HepG2 (cell line): ENCODE data around the gene ANAPC5. TPM values are rescaled to one million over a fixed set of nuclear protein-coding genes. Genes with fewer than 3 reads are reported as not detected.

Source experiments
- CREM ChIP-seq, 2 experiments: sonication (generic) in 1 of 2; formaldehyde crosslinking in 1 of 2; IDR thresholded peaks; 2 replicates each; pipeline versions ENCODE4 v1.4.0 to v1.6.1; 2016 to 2020; ENCODE audit warnings: antibody characterized with exemption in 1 of 2, mild to moderate bottlenecking in 1 of 2, missing genetic modification reagents in 1 of 2
- FOSL1 ChIP-seq: sonication (generic); formaldehyde crosslinking; IDR thresholded peaks from 2 replicates; pipeline ENCODE4 v1.9.0; 2021; ENCODE audit warnings: missing genetic modification reagents, borderline replicate concordance
- FOXP1 ChIP-seq, 2 experiments: fragments of 450-650 bp in 1 of 2; IDR thresholded peaks; 2 replicates each; pipeline ENCODE4 v1.6.1; 2017 to 2018; ENCODE audit warnings: antibody characterized with exemption in 1 of 2
- ZNF235 ChIP-seq: sonication (generic); formaldehyde crosslinking; IDR thresholded peaks from 2 replicates; pipeline ENCODE4 v1.8.1; 2023; ENCODE audit warnings: mild to moderate bottlenecking, missing genetic modification reagents, borderline replicate concordance
- ZNF253 ChIP-seq: sonication (generic); formaldehyde crosslinking; IDR thresholded peaks from 2 replicates; pipeline ENCODE4 v1.8.0; 2022; ENCODE audit warnings: mild to moderate bottlenecking, missing genetic modification reagents, borderline replicate concordance
- ZNF557 ChIP-seq: sonication (generic); formaldehyde crosslinking; IDR thresholded peaks from 2 replicates; pipeline ENCODE4 v1.4.0; 2020; ENCODE audit warnings: missing genetic modification reagents
- ZNF782 ChIP-seq: sonication (generic); formaldehyde crosslinking; IDR thresholded peaks from 2 replicates; pipeline ENCODE4 v1.4.0; 2020; ENCODE audit warnings: missing genetic modification reagents, mild to moderate bottlenecking, borderline replicate concordance
- ZNF878 ChIP-seq: sonication (generic); formaldehyde crosslinking; IDR thresholded peaks from 2 replicates; pipeline ENCODE4 v1.8.1; 2023; ENCODE audit warnings: mild to moderate bottlenecking, missing genetic modification reagents, moderate library complexity
- polyA plus RNA-seq, 8 experiments: library from polyadenylated mRNA; depleted of rRNA in 3 of 8; stranded (reverse) in 7 of 8; unstranded in 1 of 8; fragments of >200 nt; fragmentation: Illumina TruSeq in 4 of 8; extraction: Trizol in 4 of 8; gene quantifications; 2 replicates each; pipeline versions ENCODE4 v1.2.1 to v1.2.3, GENCODE V29; 2011 to 2016; ENCODE audit warnings: low read depth in 4 of 8, missing spikeins in 1 of 8, mixed read lengths in 1 of 8; ENCODE audit not compliant: insufficient read depth in 1 of 8
- total RNA-seq, 5 experiments: library from RNA; depleted of rRNA; stranded (reverse); fragments of >200 nt; fragmentation: Illumina TruSeq; extraction: Trizol; gene quantifications; 2 replicates each; pipeline ENCODE4 v1.2.3, GENCODE V29; 2016; ENCODE audit warnings: low read depth in 1 of 5
- TF ChIP-seq, protein P1 (sequence below): sonication (generic); formaldehyde crosslinking; IDR thresholded peaks from 2 replicates; pipeline ENCODE4 v1.9.0; 2022; ENCODE audit warnings: low read depth, missing genetic modification reagents
- TF ChIP-seq, protein P2 (sequence below): sonication (generic); formaldehyde crosslinking; IDR thresholded peaks from 2 replicates; pipeline ENCODE4 v1.5.0; 2020; ENCODE audit warnings: mild to moderate bottlenecking, missing genetic modification reagents
- TF ChIP-seq, protein P3 (sequence below): IDR thresholded peaks from 2 replicates; pipeline ENCODE4 v1.6.1; 2016; ENCODE audit warnings: missing compliant biosample characterization, missing genetic modification reagents, borderline replicate concordance
- TF ChIP-seq, protein P4 (sequence below): sonication (generic); formaldehyde crosslinking; conservative IDR thresholded peaks from 2 replicates; pipeline ENCODE4 v1.4.0; 2020; ENCODE audit warnings: missing genetic modification reagents
- TF ChIP-seq, protein P5 (sequence below): sonication (generic); formaldehyde crosslinking; IDR thresholded peaks from 2 replicates; pipeline ENCODE4 v1.4.0; 2020; ENCODE audit warnings: missing genetic modification reagents
- TF ChIP-seq, protein P6 (sequence below): sonication (generic); formaldehyde crosslinking; IDR thresholded peaks from 2 replicates; pipeline ENCODE4 v1.4.0; 2020; ENCODE audit warnings: missing genetic modification reagents

ANAPC5 gene
- total and polyA plus RNA-seq, 2 of the 13 experiments (the other 11 are each of a cell fraction or from before 2014, with no cell fraction given), result 146 to 161 TPM

DNA sequence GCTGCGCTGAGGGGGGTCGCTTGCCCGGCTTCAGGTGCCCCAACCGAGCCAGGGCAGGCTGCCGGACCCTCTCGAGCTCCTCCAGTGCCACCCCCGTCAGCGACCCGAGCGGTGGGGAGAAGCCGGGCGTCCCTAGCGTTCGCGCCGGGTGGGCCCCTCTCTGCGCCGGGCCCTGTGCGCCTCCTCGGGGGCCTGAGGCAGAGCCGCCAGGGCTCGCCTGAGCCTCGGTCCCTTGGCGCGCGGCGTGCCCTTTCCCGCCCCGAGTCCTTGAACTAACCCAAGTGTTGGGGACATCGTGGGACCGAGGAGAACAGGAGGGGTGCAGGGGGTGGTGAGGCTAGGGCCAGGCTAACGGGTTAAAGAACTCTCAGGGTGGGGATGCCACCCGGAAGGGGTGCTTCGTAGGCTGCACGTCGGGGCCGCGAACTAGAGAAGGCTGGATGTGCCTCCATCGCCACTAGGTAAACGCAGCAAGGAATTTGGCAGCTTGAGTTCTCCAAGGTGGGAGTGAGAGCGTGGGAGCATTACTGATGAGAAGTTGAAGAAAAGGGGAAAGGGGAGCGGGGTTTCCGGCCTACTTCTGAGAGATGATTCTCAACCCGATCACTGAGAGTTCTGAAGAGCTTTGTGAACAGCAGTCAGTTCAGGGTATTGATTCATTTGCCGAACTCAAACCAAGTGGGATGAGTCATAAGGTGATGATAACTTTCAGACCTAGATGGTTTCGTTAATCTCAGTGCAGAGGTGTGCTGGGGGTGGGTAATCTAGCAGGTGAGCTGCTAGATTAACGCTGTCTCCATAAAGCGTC lies 48.3 kb upstream of the ANAPC5 start (continued):
- TF ChIP-seq, protein P1, sequence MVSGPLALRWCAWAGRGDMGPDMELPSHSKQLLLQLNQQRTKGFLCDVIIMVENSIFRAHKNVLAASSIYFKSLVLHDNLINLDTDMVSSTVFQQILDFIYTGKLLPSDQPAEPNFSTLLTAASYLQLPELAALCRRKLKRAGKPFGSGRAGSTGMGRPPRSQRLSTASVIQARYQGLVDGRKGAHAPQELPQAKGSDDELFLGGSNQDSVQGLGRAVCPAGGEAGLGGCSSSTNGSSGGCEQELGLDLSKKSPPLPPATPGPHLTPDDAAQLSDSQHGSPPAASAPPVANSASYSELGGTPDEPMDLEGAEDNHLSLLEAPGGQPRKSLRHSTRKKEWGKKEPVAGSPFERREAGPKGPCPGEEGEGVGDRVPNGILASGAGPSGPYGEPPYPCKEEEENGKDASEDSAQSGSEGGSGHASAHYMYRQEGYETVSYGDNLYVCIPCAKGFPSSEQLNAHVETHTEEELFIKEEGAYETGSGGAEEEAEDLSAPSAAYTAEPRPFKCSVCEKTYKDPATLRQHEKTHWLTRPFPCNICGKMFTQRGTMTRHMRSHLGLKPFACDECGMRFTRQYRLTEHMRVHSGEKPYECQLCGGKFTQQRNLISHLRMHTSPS (CRISPR knock-in tag), result 0 out of 2 replicates have a peak, but pooled peaks have one; percentile 28
- TF ChIP-seq ZNF557 (CRISPR knock-in tag) (0 out of 2 replicates have a peak, but pooled peaks have one; percentile 23), ZNF878 (no peak), ZNF235 (CRISPR knock-in tag) (0 out of 2 replicates have a peak, but pooled peaks have one; percentile 14), FOXP1 (IDR thresholded peaks at IDR 0.05) (no peak), FOXP1 (CRISPR knock-in tag; IDR thresholded peaks at IDR 0.05) (no peak), ZNF782 (no peak), ZNF253 (CRISPR knock-in tag) (no peak), FOSL1 (CRISPR knock-in tag) (peak; percentile 54), CREM (IDR thresholded peaks at IDR 0.05) (0 out of 2 replicates have a peak, but pooled peaks have one; percentile 15), CREM (CRISPR knock-in tag; IDR thresholded peaks at IDR 0.05) (no peak)
- TF ChIP-seq, protein P2, sequence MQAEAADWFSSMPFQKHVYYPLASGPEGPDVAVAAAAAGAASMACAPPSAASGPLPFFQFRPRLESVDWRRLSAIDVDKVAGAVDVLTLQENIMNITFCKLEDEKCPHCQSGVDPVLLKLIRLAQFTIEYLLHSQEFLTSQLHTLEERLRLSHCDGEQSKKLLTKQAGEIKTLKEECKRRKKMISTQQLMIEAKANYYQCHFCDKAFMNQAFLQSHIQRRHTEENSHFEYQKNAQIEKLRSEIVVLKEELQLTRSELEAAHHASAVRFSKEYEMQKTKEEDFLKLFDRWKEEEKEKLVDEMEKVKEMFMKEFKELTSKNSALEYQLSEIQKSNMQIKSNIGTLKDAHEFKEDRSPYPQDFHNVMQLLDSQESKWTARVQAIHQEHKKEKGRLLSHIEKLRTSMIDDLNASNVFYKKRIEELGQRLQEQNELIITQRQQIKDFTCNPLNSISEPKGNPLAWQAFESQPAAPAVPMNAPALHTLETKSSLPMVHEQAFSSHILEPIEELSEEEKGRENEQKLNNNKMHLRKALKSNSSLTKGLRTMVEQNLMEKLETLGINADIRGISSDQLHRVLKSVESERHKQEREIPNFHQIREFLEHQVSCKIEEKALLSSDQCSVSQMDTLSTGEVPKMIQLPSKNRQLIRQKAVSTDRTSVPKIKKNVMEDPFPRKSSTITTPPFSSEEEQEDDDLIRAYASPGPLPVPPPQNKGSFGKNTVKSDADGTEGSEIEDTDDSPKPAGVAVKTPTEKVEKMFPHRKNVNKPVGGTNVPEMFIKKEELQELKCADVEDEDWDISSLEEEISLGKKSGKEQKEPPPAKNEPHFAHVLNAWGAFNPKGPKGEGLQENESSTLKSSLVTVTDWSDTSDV (CRISPR knock-in tag), result peak; percentile 55; the same call in 1 of the 2 replicates
- TF ChIP-seq, protein P3, sequence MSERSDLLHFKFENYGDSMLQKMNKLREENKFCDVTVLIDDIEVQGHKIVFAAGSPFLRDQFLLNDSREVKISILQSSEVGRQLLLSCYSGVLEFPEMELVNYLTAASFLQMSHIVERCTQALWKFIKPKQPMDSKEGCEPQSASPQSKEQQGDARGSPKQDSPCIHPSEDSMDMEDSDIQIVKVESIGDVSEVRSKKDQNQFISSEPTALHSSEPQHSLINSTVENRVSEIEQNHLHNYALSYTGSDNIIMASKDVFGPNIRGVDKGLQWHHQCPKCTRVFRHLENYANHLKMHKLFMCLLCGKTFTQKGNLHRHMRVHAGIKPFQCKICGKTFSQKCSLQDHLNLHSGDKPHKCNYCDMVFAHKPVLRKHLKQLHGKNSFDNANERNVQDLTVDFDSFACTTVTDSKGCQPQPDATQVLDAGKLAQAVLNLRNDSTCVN (CRISPR knock-in tag), result 0 out of 2 replicates have a peak, but pooled peaks have one; percentile 31
- TF ChIP-seq, protein P4, sequence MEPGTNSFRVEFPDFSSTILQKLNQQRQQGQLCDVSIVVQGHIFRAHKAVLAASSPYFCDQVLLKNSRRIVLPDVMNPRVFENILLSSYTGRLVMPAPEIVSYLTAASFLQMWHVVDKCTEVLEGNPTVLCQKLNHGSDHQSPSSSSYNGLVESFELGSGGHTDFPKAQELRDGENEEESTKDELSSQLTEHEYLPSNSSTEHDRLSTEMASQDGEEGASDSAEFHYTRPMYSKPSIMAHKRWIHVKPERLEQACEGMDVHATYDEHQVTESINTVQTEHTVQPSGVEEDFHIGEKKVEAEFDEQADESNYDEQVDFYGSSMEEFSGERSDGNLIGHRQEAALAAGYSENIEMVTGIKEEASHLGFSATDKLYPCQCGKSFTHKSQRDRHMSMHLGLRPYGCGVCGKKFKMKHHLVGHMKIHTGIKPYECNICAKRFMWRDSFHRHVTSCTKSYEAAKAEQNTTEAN, result peak; percentile 2; the same call in 1 of the 2 replicates
- TF ChIP-seq, protein P5, sequence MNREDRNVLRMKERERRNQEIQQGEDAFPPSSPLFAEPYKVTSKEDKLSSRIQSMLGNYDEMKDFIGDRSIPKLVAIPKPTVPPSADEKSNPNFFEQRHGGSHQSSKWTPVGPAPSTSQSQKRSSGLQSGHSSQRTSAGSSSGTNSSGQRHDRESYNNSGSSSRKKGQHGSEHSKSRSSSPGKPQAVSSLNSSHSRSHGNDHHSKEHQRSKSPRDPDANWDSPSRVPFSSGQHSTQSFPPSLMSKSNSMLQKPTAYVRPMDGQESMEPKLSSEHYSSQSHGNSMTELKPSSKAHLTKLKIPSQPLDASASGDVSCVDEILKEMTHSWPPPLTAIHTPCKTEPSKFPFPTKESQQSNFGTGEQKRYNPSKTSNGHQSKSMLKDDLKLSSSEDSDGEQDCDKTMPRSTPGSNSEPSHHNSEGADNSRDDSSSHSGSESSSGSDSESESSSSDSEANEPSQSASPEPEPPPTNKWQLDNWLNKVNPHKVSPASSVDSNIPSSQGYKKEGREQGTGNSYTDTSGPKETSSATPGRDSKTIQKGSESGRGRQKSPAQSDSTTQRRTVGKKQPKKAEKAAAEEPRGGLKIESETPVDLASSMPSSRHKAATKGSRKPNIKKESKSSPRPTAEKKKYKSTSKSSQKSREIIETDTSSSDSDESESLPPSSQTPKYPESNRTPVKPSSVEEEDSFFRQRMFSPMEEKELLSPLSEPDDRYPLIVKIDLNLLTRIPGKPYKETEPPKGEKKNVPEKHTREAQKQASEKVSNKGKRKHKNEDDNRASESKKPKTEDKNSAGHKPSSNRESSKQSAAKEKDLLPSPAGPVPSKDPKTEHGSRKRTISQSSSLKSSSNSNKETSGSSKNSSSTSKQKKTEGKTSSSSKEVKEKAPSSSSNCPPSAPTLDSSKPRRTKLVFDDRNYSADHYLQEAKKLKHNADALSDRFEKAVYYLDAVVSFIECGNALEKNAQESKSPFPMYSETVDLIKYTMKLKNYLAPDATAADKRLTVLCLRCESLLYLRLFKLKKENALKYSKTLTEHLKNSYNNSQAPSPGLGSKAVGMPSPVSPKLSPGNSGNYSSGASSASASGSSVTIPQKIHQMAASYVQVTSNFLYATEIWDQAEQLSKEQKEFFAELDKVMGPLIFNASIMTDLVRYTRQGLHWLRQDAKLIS, result 0 out of 2 replicates have a peak, but pooled peaks have one; percentile 26
- TF ChIP-seq, protein P6, sequence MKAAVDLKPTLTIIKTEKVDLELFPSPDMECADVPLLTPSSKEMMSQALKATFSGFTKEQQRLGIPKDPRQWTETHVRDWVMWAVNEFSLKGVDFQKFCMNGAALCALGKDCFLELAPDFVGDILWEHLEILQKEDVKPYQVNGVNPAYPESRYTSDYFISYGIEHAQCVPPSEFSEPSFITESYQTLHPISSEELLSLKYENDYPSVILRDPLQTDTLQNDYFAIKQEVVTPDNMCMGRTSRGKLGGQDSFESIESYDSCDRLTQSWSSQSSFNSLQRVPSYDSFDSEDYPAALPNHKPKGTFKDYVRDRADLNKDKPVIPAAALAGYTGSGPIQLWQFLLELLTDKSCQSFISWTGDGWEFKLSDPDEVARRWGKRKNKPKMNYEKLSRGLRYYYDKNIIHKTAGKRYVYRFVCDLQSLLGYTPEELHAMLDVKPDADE (CRISPR knock-in tag), result no peak
